ENCODE results near the gene RFX2.
"Not testable (repeated sequence)": the region's sequence is repeated elsewhere in the genome, so short reads cannot be mapped to it uniquely, and the experiment has no call there.

The RFX2 gene

DNA sequence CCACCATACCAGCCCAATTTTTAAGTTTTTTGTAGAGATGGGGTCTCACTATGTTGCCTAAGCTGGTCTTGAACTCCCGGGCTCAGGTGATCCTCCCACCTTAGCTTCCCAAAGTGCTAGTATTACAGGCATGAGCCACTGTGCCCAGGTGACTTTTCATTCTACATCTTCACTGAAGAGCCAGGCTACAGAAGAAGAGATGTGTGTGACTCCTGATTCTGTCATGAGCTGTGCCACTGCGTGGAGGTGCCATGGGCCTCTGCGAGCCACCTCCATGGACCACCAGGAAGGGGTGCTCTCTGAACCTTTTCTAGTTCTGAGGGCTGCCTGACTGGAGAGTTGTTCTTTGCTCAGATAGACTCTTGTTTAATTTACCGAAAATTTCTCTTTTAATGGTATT lies 75.8 kb downstream of the RFX2 start:
- DNase-seq (ENCODE audit: low read depth), result no peak
- TF ChIP-seq CTCF (conservative IDR thresholded peaks at IDR 0.05; ENCODE audit: low read length), result no peak
- no peak overlapping the region for H3K4me3 ChIP-seq (ENCODE audit: low read length)

DNA sequence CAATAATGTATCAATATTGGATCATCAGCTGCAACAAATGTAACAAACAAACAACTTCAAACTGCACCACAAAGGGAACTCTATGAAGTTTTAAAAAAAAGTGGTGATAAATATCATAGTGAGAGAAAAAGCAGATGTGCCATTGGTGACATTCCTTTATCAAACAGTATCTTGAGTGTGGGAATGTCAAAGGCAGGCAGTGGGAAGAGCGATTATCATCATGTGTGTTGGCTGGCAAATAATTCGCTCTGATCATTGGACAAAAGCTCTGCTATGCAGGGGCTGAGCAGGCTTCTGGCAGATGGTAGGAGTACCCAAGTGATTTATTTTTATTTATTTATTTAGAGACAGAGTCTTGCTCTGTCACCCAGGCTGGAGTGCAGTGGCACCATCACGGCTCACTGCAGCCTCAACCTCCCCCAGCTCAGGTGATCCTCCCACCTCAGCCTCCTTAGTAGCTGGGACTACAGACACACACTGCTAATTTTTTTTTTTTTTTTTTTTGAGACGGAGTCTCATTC lies 76.5 kb downstream of the RFX2 start:
- DNase-seq (ENCODE audit: low read depth), result no peak
- no peak for TF ChIP-seq CTCF (conservative IDR thresholded peaks at IDR 0.05; ENCODE audit: low read length)
- H3K4me3 ChIP-seq (ENCODE audit: low read length), result no peak overlapping the region

- H3K4me3 ChIP-seq (ENCODE audit: low read length), result no peak overlapping the region
- no peak for TF ChIP-seq CTCF (conservative IDR thresholded peaks at IDR 0.05; ENCODE audit: low read length)
- no peak for DNase-seq (ENCODE audit: low read depth)
Measured at GRCh38 chr19:6032827-6033226, 77.5 kb downstream of the RFX2 start.

DNA sequence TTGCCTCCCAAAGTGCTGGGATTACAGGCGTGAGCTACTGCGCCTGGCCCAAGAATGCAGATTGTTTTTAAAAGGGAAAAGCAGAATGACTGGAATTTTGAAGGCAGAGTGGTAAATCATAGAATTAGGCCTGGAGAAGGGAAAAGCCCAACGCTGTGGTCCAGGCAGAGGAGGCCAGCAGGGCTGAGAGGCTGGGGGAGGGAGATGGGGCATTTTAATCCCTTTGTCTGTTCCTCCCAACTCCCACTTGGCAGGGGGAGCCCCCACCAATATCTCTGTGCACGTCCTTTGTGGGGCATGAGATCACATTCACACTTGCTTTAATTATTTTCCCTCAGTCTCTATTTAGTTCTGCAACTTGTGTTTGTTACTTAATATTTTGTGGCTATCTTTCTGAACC lies 77.9 kb downstream of the RFX2 start:
- no peak overlapping the region for H3K4me3 ChIP-seq (ENCODE audit: low read length)
- no peak for DNase-seq (ENCODE audit: low read depth)
- TF ChIP-seq CTCF (conservative IDR thresholded peaks at IDR 0.05; ENCODE audit: low read length), result no peak

GRCh38 chr19:6030214-6030507 lies 80.1 kb downstream of the RFX2 start:
- H3K4me3 ChIP-seq (ENCODE audit: low read length), result no peak overlapping the region
- DNase-seq (ENCODE audit: low read depth), result peak; percentile 67
- no peak for TF ChIP-seq CTCF (conservative IDR thresholded peaks at IDR 0.05; ENCODE audit: low read length)

DNA sequence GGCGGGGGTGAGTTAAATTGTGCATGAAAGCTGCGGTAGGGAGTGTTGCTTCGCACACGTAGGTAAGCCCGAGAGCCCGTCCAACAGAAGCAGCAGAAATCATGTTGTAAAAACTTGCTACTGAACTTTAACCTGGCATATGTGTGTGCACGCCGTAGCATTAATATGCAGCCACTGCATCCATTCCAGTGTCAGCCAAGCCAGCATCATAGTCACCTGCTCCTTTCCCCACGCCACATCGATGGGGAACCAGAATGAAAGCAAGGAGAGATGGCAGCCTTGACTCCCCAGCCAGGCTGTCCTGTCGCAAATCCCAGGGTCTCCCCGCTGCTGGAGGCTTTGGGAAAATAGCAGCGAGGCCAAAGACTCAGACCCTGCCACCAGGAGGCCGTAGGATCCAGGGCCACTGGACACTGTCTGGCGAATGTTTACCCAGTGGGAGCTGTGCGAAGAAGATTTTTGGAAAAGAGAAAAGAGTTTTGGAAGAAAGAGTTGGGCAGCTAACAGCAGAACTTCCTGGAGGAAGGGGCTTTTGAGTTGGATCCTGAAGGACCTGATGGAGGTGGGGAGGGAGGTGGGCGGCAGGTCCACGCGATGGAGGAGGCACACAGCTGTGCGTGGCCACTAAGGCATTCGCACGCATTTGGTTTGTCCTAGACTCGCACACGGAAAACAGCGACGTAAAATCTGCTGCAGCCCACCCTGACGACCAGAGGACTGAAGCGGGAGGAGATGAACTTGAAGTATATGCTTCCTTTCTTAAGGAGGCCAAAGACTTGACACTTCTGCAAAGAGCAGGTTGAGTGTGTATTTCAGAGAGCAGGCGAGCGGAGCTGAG lies 83.7 kb downstream of the RFX2 start:
- H3K4me3 ChIP-seq (ENCODE audit: low read length), result no peak overlapping the region
- no peak for DNase-seq (ENCODE audit: low read depth)
- TF ChIP-seq CTCF (conservative IDR thresholded peaks at IDR 0.05; ENCODE audit: low read length), result no peak

DNA sequence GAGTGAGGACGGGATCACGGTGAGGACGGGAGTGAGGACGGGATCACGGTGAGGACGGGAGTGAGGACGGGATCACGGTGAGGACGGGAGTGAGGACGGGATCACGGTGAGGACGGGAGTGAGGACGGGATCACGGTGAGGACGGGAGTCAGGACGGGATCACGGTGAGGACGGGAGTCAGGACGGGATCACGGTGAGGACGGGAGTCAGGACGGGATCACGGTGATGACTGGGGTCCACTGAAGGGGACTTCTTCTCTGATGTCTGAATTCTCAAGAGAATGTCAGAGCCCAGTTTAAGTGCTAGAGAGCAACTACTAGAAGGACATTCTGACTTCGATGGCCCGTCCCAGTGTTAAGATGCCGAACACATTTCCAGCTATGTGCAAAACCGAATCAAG lies 85.5 kb downstream of the RFX2 start:
- DNase-seq (ENCODE audit: low read depth); H3K4me3 ChIP-seq (ENCODE audit: low read length): not testable (repeated sequence)
